Osteoblast (primary cell): ENCODE measurements around the gene FUNDC1. TPM values are rescaled to one million over a fixed set of nuclear protein-coding genes. Genes with fewer than 3 reads are reported as not detected.
"Not testable (repeated sequence)": the region's sequence is repeated elsewhere in the genome, so short reads cannot be mapped to it uniquely, and the experiment has no call there.

Experiments used
- DNase-seq: peaks from one replicate; pipeline ENCODE4 v3.0.0; 2011; ENCODE audit warnings: low spot score, mixed read lengths; ENCODE audit not compliant: insufficient read length; ENCODE audit errors: missing footprints
- H2AFZ ChIP-seq: 2 replicates; pipeline ENCODE4 v1.6.0; 2011; ENCODE audit warnings: mild to moderate bottlenecking, low read length
- H3K27ac ChIP-seq: 2 replicates; pipeline ENCODE4 v1.5.1; 2011; ENCODE audit warnings: mild to moderate bottlenecking, low read depth, low read length, moderate library complexity
- H3K27me3 ChIP-seq: 2 replicates; pipeline ENCODE4 v1.6.0; 2012; ENCODE audit warnings: mild to moderate bottlenecking, control low read depth, inconsistent platforms, low read length, moderate library complexity; ENCODE audit not compliant: insufficient read depth
- H3K36me3 ChIP-seq: 2 replicates; pipeline ENCODE4 v1.5.1; 2011; ENCODE audit warnings: mild to moderate bottlenecking, low read length, control low read depth, moderate library complexity; ENCODE audit not compliant: insufficient read depth
- H3K4me1 ChIP-seq: 2 replicates; pipeline ENCODE4 v1.5.1; 2011; ENCODE audit warnings: mild to moderate bottlenecking, low read length, control low read depth, moderate library complexity; ENCODE audit not compliant: insufficient read depth
- H3K4me2 ChIP-seq: 2 replicates; pipeline ENCODE4 v1.6.0; 2011; ENCODE audit warnings: mild to moderate bottlenecking, low read length; ENCODE audit not compliant: insufficient read depth
- H3K4me3 ChIP-seq: fragments of 200-600 bp; sonication (generic); 3 replicates; pipeline ENCODE4 v1.5.1; 2012; ENCODE audit warnings: mild to moderate bottlenecking, low read length, inconsistent platforms; ENCODE audit not compliant: insufficient read depth
- H3K79me2 ChIP-seq: 2 replicates; pipeline ENCODE4 v1.6.0; 2012; ENCODE audit warnings: mild to moderate bottlenecking, low read length, control low read depth, inconsistent platforms; ENCODE audit not compliant: insufficient read depth
- H3K9me3 ChIP-seq: 2 replicates; pipeline ENCODE4 v1.5.1; 2011; ENCODE audit warnings: low read depth, low read length, control low read depth
- H4K20me1 ChIP-seq: 2 replicates; pipeline ENCODE4 v1.6.0; 2012; ENCODE audit warnings: mild to moderate bottlenecking, low read length, control low read depth; ENCODE audit not compliant: insufficient read depth
- CTCF ChIP-seq: IDR thresholded peaks from 2 replicates; pipeline ENCODE4 v1.5.1; 2011; ENCODE audit warnings: mild to moderate bottlenecking, low read depth, low read length, moderate library complexity; ENCODE audit errors: extremely low read depth
- total RNA-seq: library from RNA; depleted of rRNA; stranded (reverse); fragments of >200 nt; gene quantifications from 2 replicates; pipeline ENCODE4 v1.2.3, GENCODE V29; 2012

The FUNDC1 gene
- total RNA-seq, 1 donor = 10.9 TPM

GRCh38 chrX:44570522-44570921, 27.9 kb upstream of the FUNDC1 start:
- no peaks in the 10 kb centered on the region for H3K36me3 ChIP-seq
- TF ChIP-seq CTCF = no peak
- no peak overlapping the region for H3K4me2 ChIP-seq
- no peak overlapping the region for H2AFZ ChIP-seq
- no peaks in the 10 kb centered on the region for H3K79me2 ChIP-seq
- peaks cover 7% of the 10 kb centered on the region for H3K9me3 ChIP-seq
- no peak overlapping the region for H3K27ac ChIP-seq
- no peaks in the 10 kb centered on the region for H3K4me1 ChIP-seq
- no peaks in the 10 kb centered on the region for H4K20me1 ChIP-seq
- no peaks in the 10 kb centered on the region for H3K27me3 ChIP-seq
- peak; percentile 44 for DNase-seq
- H3K4me3 ChIP-seq = no peak overlapping the region

GRCh38 chrX:44569122-44569521, 26.5 kb upstream of the FUNDC1 start:
- no peak for DNase-seq
- no peaks in the 10 kb centered on the region for H3K36me3 ChIP-seq
- no peak for TF ChIP-seq CTCF

GRCh38 chrX:44568196-44568595, 25.5 kb upstream of the FUNDC1 start:
- Histone ChIP-seq H3K4me3 (no peak overlapping the region), H3K27me3 (no peaks in the 10 kb centered on the region), H2AFZ (no peak overlapping the region), H3K27ac (no peak overlapping the region), H3K4me2 (no peak overlapping the region), H3K9me3 (peaks cover 7% of the 10 kb centered on the region), H3K36me3 (no peaks in the 10 kb centered on the region), H4K20me1 (no peaks in the 10 kb centered on the region), H3K79me2 (no peaks in the 10 kb centered on the region), H3K4me1 (no peaks in the 10 kb centered on the region)
- no peak for DNase-seq
- TF ChIP-seq CTCF = no peak

More at GRCh38 chrX:44569122-44569521, 26.5 kb upstream of the FUNDC1 start:
- Histone ChIP-seq H3K4me1 (no peaks in the 10 kb centered on the region), H3K27ac (no peak overlapping the region), H3K27me3 (no peaks in the 10 kb centered on the region), H2AFZ (no peak overlapping the region), H3K9me3 (peaks cover 7% of the 10 kb centered on the region), H3K79me2 (no peaks in the 10 kb centered on the region), H3K4me2 (no peak overlapping the region), H4K20me1 (no peaks in the 10 kb centered on the region), H3K4me3 (no peak overlapping the region)

GRCh38 chrX:44561896-44562295, 19.2 kb upstream of the FUNDC1 start:
- H3K9me3 ChIP-seq, H3K79me2 ChIP-seq, H3K36me3 ChIP-seq, H3K4me2 ChIP-seq, DNase-seq, H3K4me3 ChIP-seq, H3K27ac ChIP-seq, H3K4me1 ChIP-seq, H4K20me1 ChIP-seq, H2AFZ ChIP-seq, H3K27me3 ChIP-seq: not testable (repeated sequence)
